ENCODE data around the gene TTC9C.
"Not testable (repeated sequence)": the region's sequence is repeated elsewhere in the genome, so short reads cannot be mapped to it uniquely, and the experiment has no call there.

TTC9C gene

DNA sequence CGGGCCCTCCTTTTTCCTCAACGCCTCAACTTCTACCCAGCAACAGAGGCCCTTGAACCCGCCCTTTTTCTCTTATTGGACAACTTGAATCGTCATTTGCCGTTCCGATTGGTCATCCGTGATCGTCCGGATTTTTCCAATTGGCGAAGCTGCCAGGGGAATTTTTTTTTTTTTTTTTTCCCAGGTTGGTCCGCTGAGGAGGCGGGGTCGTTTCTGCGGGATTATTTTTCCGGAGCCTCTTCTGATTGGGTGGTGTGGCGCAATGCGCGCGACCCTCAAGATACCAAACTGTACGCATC lies 465 bp upstream of the TTC9C start:
- CTCF ChIA-PET, result interaction anchor here (1.0 to 1.7 kb wide), 3 partner anchors 9 to 336 kb away, joined by 3 to 6 read pairs (median 3); no protein-coding TSS in a partner anchor
- peak overlapping the region; percentile 96 for H3K4me3 ChIP-seq (ENCODE audit: low read depth, low read length)
- peak; percentile 84 for DNase-seq (ENCODE audit: low read depth, low spot score)
- POLR2A ChIA-PET, result interaction anchor here (0.5 to 2.5 kb wide), 17 partner anchors 11 to 1009 kb away, joined by 3 to 24 read pairs (median 4); partner anchors contain the start of genes C11orf98, CSKMT, GNG3 and LRRN4CL
- TF ChIP-seq, protein P1, sequence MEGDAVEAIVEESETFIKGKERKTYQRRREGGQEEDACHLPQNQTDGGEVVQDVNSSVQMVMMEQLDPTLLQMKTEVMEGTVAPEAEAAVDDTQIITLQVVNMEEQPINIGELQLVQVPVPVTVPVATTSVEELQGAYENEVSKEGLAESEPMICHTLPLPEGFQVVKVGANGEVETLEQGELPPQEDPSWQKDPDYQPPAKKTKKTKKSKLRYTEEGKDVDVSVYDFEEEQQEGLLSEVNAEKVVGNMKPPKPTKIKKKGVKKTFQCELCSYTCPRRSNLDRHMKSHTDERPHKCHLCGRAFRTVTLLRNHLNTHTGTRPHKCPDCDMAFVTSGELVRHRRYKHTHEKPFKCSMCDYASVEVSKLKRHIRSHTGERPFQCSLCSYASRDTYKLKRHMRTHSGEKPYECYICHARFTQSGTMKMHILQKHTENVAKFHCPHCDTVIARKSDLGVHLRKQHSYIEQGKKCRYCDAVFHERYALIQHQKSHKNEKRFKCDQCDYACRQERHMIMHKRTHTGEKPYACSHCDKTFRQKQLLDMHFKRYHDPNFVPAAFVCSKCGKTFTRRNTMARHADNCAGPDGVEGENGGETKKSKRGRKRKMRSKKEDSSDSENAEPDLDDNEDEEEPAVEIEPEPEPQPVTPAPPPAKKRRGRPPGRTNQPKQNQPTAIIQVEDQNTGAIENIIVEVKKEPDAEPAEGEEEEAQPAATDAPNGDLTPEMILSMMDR (IDR thresholded peaks at IDR 0.05; ENCODE audit: insufficient read depth, low read length, missing control alignments), result no peak

DNA sequence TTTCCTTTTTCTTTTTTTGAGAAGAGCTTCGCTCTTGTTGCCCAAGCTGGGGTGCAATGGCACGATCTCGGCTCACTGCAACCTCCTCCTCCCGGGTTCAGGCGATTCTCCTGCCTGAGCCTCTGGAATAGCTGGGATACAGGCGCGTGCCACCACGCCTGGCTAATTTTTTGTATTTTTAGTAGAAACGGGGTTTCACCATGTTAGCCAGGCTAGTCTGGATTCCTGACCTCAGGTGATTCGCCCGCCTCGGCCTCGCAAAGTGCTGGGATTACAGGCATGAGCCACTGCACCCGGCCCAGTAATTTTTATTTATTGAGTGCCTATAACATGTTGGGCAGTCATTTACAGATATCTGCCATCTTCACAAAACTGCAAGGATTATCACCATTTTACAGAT lies 1.8 kb downstream of the TTC9C start:
- peak overlapping the region; percentile 96 for H3K4me3 ChIP-seq (ENCODE audit: low read depth, low read length)
- CTCF ChIA-PET, result interaction anchor here (0.5 to 4.0 kb wide), 4 partner anchors 15 to 57 kb away, joined by 3 to 17 read pairs (median 4); partner anchors contain the start of gene TMEM179B
- POLR2A ChIA-PET, result interaction anchor here (0.9 to 1.0 kb wide), 2 partner anchors 20 to 25 kb away, joined by 3 read pairs; no protein-coding TSS in a partner anchor
- not testable (repeated sequence) for DNase-seq (ENCODE audit: low read depth, low spot score)

DNA sequence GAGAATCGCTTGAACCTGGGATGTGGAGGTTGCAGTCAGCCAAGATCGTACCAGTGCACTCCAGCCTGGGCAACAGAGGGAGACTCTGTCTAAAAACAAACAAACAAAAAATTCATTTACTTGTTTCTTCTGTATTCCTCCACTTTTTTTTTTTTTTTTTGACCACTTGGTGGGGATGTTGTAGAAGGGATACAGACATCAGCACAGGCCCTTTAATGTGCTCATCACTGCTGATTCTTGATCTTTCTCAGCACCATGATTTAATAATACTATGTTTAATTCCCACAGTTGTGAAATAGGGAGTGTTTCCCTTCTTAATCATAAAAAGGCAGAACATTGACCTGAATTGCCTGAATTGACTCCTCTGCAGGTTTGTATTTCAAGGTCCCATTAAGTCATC lies 4.5 kb downstream of the TTC9C start:
- no peak for DNase-seq (ENCODE audit: low read depth, low spot score)
- H3K4me3 ChIP-seq (ENCODE audit: low read depth, low read length), result no peak overlapping the region
- TF ChIP-seq, protein P1 (IDR thresholded peaks at IDR 0.05; ENCODE audit: insufficient read depth, low read length, missing control alignments), result no peak
- ChIA-PET CTCF (interaction anchor here (0.7 to 2.0 kb wide), 2 partner anchors 21 to 130 kb away, joined by 4 to 5 read pairs; no protein-coding TSS in a partner anchor), POLR2A (no interaction called here)

DNA sequence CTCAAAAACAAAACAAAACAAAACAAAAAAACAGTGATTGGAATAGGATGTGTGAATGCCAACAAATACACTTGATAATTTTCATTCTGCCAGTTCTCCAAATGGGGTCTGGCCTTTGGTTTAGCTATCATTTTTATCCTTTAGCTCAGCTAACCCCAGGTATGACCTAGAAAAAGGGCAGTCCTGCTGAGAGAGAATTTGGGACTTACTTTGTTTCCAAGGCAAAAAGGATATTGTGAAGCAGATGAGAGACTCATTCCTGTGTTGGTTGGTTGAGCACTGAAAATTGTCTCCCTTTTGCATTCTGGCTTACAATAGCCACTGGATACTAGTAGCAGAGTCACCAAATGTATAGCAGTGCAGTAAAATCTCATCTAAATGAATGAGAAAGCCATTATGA lies 8.9 kb downstream of the TTC9C start:
- DNase-seq (ENCODE audit: low read depth, low spot score), result no peak
- ChIA-PET CTCF (interaction anchor here (1.0 to 2.8 kb wide), 2 partner anchors 10 to 49 kb away, joined by 3 to 12 read pairs; partner anchors contain the start of gene HNRNPUL2), POLR2A (interaction anchor here (1.9 kb wide), 1 partner anchor 16 kb away, joined by 4 read pairs; the partner anchor contains the start of gene ZBTB3)
- no peak overlapping the region for H3K4me3 ChIP-seq (ENCODE audit: low read depth, low read length)
- TF ChIP-seq, protein P1 (IDR thresholded peaks at IDR 0.05; ENCODE audit: insufficient read depth, low read length, missing control alignments), result no peak

DNA sequence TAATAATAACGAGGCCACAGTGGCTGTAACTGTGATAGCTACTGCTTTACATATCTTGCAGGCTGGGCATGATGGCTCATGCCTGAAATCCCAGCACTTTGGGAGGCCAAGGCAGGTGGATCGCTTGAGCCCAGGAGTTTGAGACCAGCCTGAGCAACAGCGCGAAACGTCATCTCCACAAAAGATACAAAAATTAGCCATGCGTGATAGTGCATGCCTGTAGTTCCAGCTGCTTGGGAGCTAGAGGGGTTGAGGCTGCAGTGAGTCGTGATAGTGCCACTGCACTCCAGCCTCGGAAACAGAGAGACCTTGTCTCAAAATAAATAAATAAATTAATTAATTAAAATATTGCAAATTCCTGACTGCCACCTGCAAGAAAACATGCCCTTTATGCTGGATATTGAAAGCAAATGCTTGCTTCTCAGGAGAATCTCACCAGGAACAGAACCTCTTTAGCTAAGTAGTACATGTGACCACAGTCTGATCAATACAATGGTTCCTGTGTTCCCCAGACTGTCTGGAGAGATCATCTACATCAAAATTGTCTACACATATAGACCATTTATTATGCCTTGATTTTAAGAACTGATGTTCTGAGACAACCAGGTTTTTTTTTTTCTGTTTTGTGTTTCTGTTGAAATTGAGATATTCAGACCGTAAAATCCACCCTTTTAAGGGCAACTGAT lies 19.3 kb downstream of the TTC9C start:
- CTCF ChIA-PET, result no interaction called here
- POLR2A ChIA-PET, result no interaction called here
- DNase-seq (ENCODE audit: low read depth, low spot score), result no peak

DNA sequence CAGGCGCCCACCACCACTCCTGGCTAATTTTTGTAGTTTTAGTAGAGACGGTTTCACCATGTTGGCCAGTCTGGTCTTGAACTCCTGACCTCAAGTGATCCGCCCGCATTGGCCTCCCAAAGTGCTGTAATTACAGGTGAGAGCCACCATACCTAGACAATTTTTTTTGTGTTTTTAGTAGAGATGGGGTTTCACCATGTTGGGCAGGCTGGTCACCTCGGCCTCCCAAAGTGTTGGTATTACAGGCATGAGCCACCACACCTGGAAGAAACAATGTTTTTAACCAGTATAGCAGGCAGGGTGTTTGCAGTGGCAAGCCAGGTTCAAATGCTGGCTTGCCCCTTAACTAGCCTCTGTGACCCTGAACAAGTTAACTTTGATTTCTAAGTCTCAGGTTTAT lies 21.6 kb downstream of the TTC9C start:
- H3K4me3 ChIP-seq (ENCODE audit: low read depth, low read length); DNase-seq (ENCODE audit: low read depth, low spot score); POLR2A ChIA-PET: not testable (repeated sequence)
- CTCF ChIA-PET, result interaction anchor here (1.0 to 1.2 kb wide), 2 partner anchors 36 to 38 kb away, joined by 3 to 4 read pairs; partner anchors contain the start of gene TMEM179B

More for the DNA sequence above, 19.3 kb downstream of the TTC9C start:
- no peak overlapping the region for H3K4me3 ChIP-seq (ENCODE audit: low read depth, low read length)
- TF ChIP-seq, protein P1 (IDR thresholded peaks at IDR 0.05; ENCODE audit: insufficient read depth, low read length, missing control alignments), result no peak

DNA sequence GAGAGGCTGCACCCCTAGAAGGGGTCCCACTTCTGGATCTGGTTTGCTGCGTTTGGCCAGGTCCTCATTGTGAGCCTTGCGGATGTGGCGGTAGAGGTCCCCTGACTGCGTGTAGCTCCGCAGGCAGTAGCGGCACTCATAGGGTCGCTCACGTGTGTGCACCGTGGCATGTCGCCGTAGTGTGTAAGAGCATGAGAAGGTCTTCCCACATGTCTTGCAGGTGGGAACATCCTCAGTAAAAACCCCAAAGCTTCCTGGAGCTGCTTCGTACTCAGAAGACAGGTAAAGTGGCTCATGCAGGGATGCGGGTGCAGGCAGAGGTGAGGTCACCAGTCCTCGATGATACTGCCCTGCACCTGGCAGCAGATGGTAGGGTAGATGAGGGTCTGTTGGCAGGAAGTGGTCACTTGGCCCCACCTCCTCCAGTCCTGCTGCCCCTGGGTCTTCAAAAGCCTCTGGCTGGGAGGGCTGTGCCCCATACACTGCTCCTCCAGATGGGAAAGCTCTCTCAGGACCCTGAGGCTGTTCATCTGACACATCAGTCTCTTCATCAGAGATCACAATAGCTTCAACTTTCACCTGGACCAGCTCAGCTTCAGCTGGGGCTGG lies 24.0 kb downstream of the TTC9C start:
- H3K4me3 ChIP-seq (ENCODE audit: low read depth, low read length), result no peak overlapping the region
- no peak for DNase-seq (ENCODE audit: low read depth, low spot score)
- CTCF ChIA-PET, result no interaction called here
- POLR2A ChIA-PET, result interaction anchor here (1.0 to 2.5 kb wide), 3 partner anchors 25 to 87 kb away, joined by 3 to 18 read pairs (median 14); partner anchors contain the start of genes HNRNPUL2 and TMEM179B
- TF ChIP-seq, protein P1 (IDR thresholded peaks at IDR 0.05; ENCODE audit: insufficient read depth, low read length, missing control alignments), result no peak

Measured in AG04449 (cell line).